ENCODE measurements around the gene PICALM. TPM values are rescaled to one million over a fixed set of nuclear protein-coding genes. Genes with fewer than 3 reads are reported as not detected.

PICALM gene
- total and polyA plus RNA-seq, 10 of the 15 experiments (the other 5 are each of a cell fraction or from before 2014, with no cell fraction given) = 4.3 to 150 (median 41.8) TPM

- FAIRE-seq = no peak
Observed at GRCh38 chr11:86117712-86118063, 48.8 kb upstream of the PICALM start.

More at GRCh38 chr11:86117712-86118063, 48.8 kb upstream of the PICALM start:
- ChIA-PET CTCF (interaction anchor here (1.1 to 4.6 kb wide), 10 partner anchors 10 to 170 kb away, joined by 3 to 45 read pairs (median 8); partner anchors contain the start of gene PICALM), RAD21 (ENCODE audit: unreplicated experiment) (interaction anchor here (0.9 to 4.0 kb wide), 14 partner anchors 13 to 101 kb away, joined by 3 to 57 read pairs (median 4); partner anchors contain the start of gene PICALM), POLR2A (interaction anchor here (0.6 to 4.0 kb wide), 5 partner anchors 10 to 49 kb away, joined by 3 to 40 read pairs (median 5); partner anchors contain the start of gene PICALM), SMC1A (ENCODE audit: uncharacterized antibody, unreplicated experiment) (interaction anchor here (0.7 to 5.0 kb wide), 24 partner anchors 9 to 195 kb away, joined by 3 to 75 read pairs (median 4); partner anchors contain the start of gene PICALM)
- no peaks in the 10 kb centered on the region for H3K27me3 ChIP-seq (replicated peaks in 1 of 2; ENCODE audit: control insufficient read depth in 2 of 2, insufficient read depth in 2 of 2, low read length in 1 of 2)
- intact Hi-C loops (cut with micrococcal nuclease; ENCODE audit: unreplicated experiment) = loop anchor here (5.0 kb wide), 1 partner anchor 95 kb away; no protein-coding TSS in a partner anchor
- no peaks in the 10 kb centered on the region for H3K36me3 ChIP-seq (ENCODE audit: control insufficient read depth in 2 of 2, insufficient read depth in 2 of 2, low read length in 1 of 2)
- 67% methylated on average over 1 of the region's 1 CpG for WGBS (ENCODE audit: insufficient coverage, insufficient replicate concordance, low lambda C conversion rate, missing lambda C conversion rate)
- no peak overlapping the region; the same call in 1 of the 2 replicates for H3K27ac ChIP-seq (ENCODE audit: control insufficient read depth, insufficient read depth)
- no peak overlapping the region for H3K4me3 ChIP-seq
- H3K4me1 ChIP-seq (ENCODE audit: control insufficient read depth, insufficient read depth, low read length) = peaks cover 18% of the 10 kb centered on the region
- no peaks in the 10 kb centered on the region for H3K9me3 ChIP-seq (replicated peaks; ENCODE audit: control insufficient read depth, insufficient read depth, low read length)
- no peaks in the 10 kb centered on the region for H4K20me1 ChIP-seq (ENCODE audit: control insufficient read depth, insufficient read depth)
- H3K9ac ChIP-seq (ENCODE audit: control insufficient read depth, insufficient read depth, low read length) = no peak overlapping the region
- DNase-seq (ENCODE audit: low read depth, low spot score) (no peak), ATAC-seq (no peak)
- TF ChIP-seq WRNIP1 (IDR thresholded peaks at IDR 0.05; ENCODE audit: borderline replicate concordance, low read depth, low read length) = no peak
- TF ChIP-seq EZH2 (IDR thresholded peaks at IDR 0.05; ENCODE audit: borderline replicate concordance, control insufficient read depth, low read depth, low read length) = no peak
- TF ChIP-seq NRF1 (conservative IDR thresholded peaks at IDR 0.05; ENCODE audit: low read depth, low read length) = no peak
- TF ChIP-seq, protein P1, sequence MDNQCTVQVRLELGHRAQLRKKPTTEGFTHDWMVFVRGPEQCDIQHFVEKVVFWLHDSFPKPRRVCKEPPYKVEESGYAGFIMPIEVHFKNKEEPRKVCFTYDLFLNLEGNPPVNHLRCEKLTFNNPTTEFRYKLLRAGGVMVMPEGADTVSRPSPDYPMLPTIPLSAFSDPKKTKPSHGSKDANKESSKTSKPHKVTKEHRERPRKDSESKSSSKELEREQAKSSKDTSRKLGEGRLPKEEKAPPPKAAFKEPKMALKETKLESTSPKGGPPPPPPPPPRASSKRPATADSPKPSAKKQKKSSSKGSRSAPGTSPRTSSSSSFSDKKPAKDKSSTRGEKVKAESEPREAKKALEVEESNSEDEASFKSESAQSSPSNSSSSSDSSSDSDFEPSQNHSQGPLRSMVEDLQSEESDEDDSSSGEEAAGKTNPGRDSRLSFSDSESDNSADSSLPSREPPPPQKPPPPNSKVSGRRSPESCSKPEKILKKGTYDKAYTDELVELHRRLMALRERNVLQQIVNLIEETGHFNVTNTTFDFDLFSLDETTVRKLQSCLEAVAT (IDR thresholded peaks at IDR 0.05) = no peak
- no peak for TF ChIP-seq KDM1A (IDR thresholded peaks at IDR 0.05; ENCODE audit: borderline replicate concordance)
- no peak for TF ChIP-seq ZNF217 (IDR thresholded peaks at IDR 0.05)
- TF ChIP-seq, protein P2, sequence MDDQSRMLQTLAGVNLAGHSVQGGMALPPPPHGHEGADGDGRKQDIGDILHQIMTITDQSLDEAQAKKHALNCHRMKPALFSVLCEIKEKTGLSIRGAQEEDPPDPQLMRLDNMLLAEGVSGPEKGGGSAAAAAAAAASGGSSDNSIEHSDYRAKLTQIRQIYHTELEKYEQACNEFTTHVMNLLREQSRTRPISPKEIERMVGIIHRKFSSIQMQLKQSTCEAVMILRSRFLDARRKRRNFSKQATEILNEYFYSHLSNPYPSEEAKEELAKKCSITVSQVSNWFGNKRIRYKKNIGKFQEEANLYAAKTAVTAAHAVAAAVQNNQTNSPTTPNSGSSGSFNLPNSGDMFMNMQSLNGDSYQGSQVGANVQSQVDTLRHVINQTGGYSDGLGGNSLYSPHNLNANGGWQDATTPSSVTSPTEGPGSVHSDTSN (IDR thresholded peaks at IDR 0.05; ENCODE audit: insufficient replicate concordance, low read depth, low read length) = no peak
- TF ChIP-seq SMAD5 (IDR thresholded peaks at IDR 0.05; ENCODE audit: low read depth) = no peak
- TF ChIP-seq, protein P3, sequence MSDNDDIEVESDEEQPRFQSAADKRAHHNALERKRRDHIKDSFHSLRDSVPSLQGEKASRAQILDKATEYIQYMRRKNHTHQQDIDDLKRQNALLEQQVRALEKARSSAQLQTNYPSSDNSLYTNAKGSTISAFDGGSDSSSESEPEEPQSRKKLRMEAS (IDR thresholded peaks at IDR 0.05; ENCODE audit: low read depth, low read length) = no peak
- TF ChIP-seq, protein P4, sequence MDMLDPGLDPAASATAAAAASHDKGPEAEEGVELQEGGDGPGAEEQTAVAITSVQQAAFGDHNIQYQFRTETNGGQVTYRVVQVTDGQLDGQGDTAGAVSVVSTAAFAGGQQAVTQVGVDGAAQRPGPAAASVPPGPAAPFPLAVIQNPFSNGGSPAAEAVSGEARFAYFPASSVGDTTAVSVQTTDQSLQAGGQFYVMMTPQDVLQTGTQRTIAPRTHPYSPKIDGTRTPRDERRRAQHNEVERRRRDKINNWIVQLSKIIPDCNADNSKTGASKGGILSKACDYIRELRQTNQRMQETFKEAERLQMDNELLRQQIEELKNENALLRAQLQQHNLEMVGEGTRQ (IDR thresholded peaks at IDR 0.05; ENCODE audit: borderline replicate concordance, low read depth, low read length) = no peak
- in situ Hi-C loops (cut with MboI) = no loop called here
- no peaks in the 10 kb centered on the region for H3K79me2 ChIP-seq (ENCODE audit: control insufficient read depth, insufficient read depth, low read length)
- BruUV-seq (replicated peaks) = no TSS peak
- no peak overlapping the region for H3K4me2 ChIP-seq (ENCODE audit: control insufficient read depth, insufficient read depth)
- no peak overlapping the region; the same call in 1 of the 2 replicates for H2AFZ ChIP-seq (ENCODE audit: control insufficient read depth, low read depth, low read length)

Measured in GM12878 (cell line).